ENCODE measurements around the gene OR2G2.

DNA sequence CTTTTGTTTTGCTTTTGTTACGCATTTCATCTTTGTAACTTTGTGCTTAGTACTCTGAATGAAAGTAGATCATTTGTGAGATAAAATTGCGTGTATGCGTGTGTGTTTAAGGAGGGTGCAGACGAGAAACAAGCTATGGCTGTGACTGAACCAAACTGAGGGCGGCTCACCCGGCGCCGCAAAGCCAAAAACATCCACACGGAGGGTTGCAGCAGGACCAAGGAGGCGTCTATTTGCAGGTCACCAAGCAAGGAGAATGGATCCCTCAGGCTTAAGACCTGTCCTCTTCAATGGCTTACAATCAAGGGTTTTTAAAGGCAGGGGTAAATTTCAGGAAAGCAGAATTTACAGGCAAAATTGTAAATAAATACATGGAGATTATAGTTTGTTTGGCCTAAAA is 26.4 kb upstream of the OR2G2 start:
- TF ChIP-seq, protein P1, sequence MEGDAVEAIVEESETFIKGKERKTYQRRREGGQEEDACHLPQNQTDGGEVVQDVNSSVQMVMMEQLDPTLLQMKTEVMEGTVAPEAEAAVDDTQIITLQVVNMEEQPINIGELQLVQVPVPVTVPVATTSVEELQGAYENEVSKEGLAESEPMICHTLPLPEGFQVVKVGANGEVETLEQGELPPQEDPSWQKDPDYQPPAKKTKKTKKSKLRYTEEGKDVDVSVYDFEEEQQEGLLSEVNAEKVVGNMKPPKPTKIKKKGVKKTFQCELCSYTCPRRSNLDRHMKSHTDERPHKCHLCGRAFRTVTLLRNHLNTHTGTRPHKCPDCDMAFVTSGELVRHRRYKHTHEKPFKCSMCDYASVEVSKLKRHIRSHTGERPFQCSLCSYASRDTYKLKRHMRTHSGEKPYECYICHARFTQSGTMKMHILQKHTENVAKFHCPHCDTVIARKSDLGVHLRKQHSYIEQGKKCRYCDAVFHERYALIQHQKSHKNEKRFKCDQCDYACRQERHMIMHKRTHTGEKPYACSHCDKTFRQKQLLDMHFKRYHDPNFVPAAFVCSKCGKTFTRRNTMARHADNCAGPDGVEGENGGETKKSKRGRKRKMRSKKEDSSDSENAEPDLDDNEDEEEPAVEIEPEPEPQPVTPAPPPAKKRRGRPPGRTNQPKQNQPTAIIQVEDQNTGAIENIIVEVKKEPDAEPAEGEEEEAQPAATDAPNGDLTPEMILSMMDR (IDR thresholded peaks at IDR 0.05), result no peak
- no peak for TF ChIP-seq POLR2A (IDR thresholded peaks at IDR 0.05)
